Lower leg skin (tissue), 4 donors: ENCODE data around the gene TRIM65. TPM values are rescaled to one million over a fixed set of nuclear protein-coding genes. Genes with fewer than 3 reads are reported as not detected.
A peak's percentile ranks its signal among the peaks of the same experiment; 100 is the strongest.

Experiments
- DNase-seq, 2 donors: peaks; one replicate each; pipeline ENCODE4 v3.0.0-alpha.2; 2019; ENCODE audit warnings: low spot score in 2 of 2
- H3K4me3 ChIP-seq: fragments of 200-600 bp; sonication (generic); 2 replicates; pipeline ENCODE4 v1.5.1; 2017; ENCODE audit warnings: mild to moderate bottlenecking, low read depth; ENCODE audit not compliant: poor library complexity, severe bottlenecking
- CTCF ChIP-seq, 3 donors: fragments of 450-650 bp; IDR thresholded peaks; one replicate each; pipeline ENCODE4 v1.5.1; 2016; ENCODE audit warnings: antibody characterized with exemption in 3 of 3, mild to moderate bottlenecking in 3 of 3, moderate library complexity in 2 of 3
- POLR2A ChIP-seq, 2 donors: fragments of 450-650 bp; IDR thresholded peaks; one replicate each; pipeline ENCODE4 v1.6.1; 2016 to 2017; ENCODE audit warnings: antibody characterized with exemption in 2 of 2, mild to moderate bottlenecking in 1 of 2, moderate library complexity in 1 of 2
- WGBS, 2 donors: methylation state at CpG; one replicate each; pipeline ENCODE4 v1.1.5; 2018; 5-methylcytosine and 5-hydroxymethylcytosine counted together
- intact Hi-C: fragments of 100-400 bp; cut with DNase I; formaldehyde crosslinking; loops from one replicate; pipeline ENCODE4 v1.15.0; 2023; ENCODE audit warnings: low total_unique reads
- total RNA-seq, 4 donors: library from RNA; depleted of rRNA; stranded (reverse); fragments of >200 nt; gene quantifications; one replicate each; pipeline ENCODE4 v1.1.0, GENCODE V29; 2016

TRIM65 gene
- 10 to 100 TPM; 23.1 to 36.3 (median 32.2) TPM for total RNA-seq

GRCh38 chr17:75896415-75897159 lies at the start of gene TRIM65:
TSS of gene TRIM65 (minus strand) at chr17:75896951. CDS start at chr17:75896937, 14 bp downstream.
- 0 to 1% methylated on average over 24 to 68 of the region's 102 CpGs for WGBS, 2 donors
- peak within 1 kb of the TSS; percentile 64 for H3K4me3 ChIP-seq
- DNase-seq = peak; percentile 81 to 97
- TF ChIP-seq CTCF (IDR thresholded peaks at IDR 0.05) (no peak), POLR2A (IDR thresholded peaks at IDR 0.05) (no peak)
- intact Hi-C loops = no loop called here

GRCh38 chr17:75945211-75945610 lies 48.5 kb upstream of the TRIM65 start:
- no peak overlapping the region for H3K4me3 ChIP-seq
- 65 to 67% methylated on average over 2 of the region's 2 CpGs for WGBS, 2 donors
- no peak for DNase-seq
- TF ChIP-seq CTCF (IDR thresholded peaks at IDR 0.05) (no peak), POLR2A (IDR thresholded peaks at IDR 0.05) (no peak)
- intact Hi-C loops = no loop called here

- no peak overlapping the region for H3K4me3 ChIP-seq
- intact Hi-C loops = no loop called here
- no peak for TF ChIP-seq POLR2A (IDR thresholded peaks at IDR 0.05)
- TF ChIP-seq CTCF (IDR thresholded peaks at IDR 0.05) = no peak
- WGBS, 2 donors = 72 to 77% methylated on average over 1 of the region's 1 CpG
- no peak for DNase-seq
These were observed 46.7 kb upstream of the TRIM65 start for GRCh38 chr17:75943491-75943890.

DNA sequence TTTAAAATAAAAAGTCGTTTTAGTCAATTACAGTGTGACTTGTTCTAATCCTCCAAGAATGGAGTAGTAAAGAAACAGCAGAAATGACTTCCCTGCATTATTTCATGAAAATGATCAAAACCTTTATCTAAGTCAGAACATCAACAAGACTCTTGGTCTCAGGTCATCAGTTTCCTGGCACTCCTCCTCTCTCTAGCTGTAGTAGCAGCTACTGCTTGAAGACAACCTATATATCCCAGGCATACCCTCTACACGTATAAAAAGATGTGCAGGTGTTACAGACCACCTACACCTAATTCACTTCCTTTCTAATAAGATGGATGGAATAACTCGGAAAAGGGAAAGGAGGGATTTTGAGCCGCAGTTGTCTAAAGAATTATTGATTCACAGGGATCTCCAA lies 45.7 kb upstream of the TRIM65 start:
- WGBS, 2 donors = 92 to 95% methylated on average over 4 of the region's 4 CpGs
- intact Hi-C loops = no loop called here
- TF ChIP-seq POLR2A (IDR thresholded peaks at IDR 0.05) = no peak
- no peak for TF ChIP-seq CTCF (IDR thresholded peaks at IDR 0.05)

GRCh38 chr17:75941442-75941819 lies 44.7 kb upstream of the TRIM65 start:
- no peak for TF ChIP-seq POLR2A (IDR thresholded peaks at IDR 0.05)
- H3K4me3 ChIP-seq = no peak overlapping the region
- intact Hi-C loops = no loop called here
- no peak for DNase-seq
- 40 to 41% methylated on average over 6 of the region's 6 CpGs for WGBS, 2 donors

More for the DNA sequence above, 45.7 kb upstream of the TRIM65 start:
- no peak for DNase-seq
- H3K4me3 ChIP-seq = no peak overlapping the region

DNA sequence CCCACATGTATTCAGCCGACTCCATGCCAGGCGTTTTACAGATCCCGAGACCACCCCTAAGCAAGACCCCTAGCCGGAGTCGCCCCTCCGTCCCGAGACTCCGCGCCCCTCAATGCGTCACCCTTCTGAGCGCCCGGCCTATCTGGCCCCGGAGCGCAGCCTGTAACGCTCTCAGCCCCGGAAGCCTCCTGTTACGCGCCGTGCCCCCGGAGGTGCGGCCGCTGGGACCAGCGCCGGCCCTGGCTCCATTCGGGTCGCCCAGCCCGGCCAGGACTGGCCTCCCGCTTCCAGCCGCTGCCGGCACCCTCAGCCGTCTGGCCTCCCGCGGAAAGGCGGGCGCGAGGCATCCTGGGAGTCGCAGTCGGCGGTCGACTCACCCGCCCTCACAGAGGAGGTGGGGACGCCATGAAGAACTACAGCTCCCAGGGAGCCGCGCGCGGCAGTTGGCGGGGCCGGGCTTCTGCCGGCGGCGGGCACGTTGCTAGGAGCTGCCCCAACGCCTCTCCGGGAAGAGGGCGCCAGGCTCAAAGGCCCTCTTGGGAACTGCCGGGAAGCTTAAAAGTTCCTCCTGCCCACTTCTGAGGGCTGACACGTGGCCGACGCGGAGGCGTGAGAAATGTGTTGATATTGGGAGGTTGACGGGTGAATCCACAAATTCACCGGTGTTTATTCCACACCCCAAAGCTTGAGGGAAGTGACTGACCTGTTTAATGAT lies 44.1 kb upstream of the TRIM65 start, which contains the start of gene FBF1:
TSS of gene FBF1 (minus strand) at position 316 of the 715 bp plus-strand sequence. CDS start 2,893 bp downstream, outside the sequence.
- TF ChIP-seq CTCF (IDR thresholded peaks at IDR 0.05) (no peak), POLR2A (IDR thresholded peaks at IDR 0.05) (no peak)
- peak; percentile 88 to 98 for DNase-seq
- peak within 1 kb of the TSS; percentile 80 for H3K4me3 ChIP-seq
- intact Hi-C loops = no loop called here
- WGBS, 2 donors = 0% methylated on average over 49 to 51 of the region's 63 CpGs
